Chondrocyte (in vitro differentiated cells): ENCODE data around the gene AUTS2. TPM values are rescaled to one million over a fixed set of nuclear protein-coding genes. Genes with fewer than 3 reads are reported as not detected.
A peak's percentile ranks its signal among the peaks of the same experiment; 100 is the strongest.

ENCODE experiments used
- DNase-seq: peaks from one replicate; pipeline ENCODE4 v3.0.0; 2021; ENCODE audit warnings: mixed read lengths, low spot score
- H3K27ac Mint-ChIP-seq: one replicate; pipeline ENCODE4 v1.8.0; 2021; ENCODE audit warnings: mild to moderate bottlenecking, moderate library complexity, mixed read lengths; ENCODE audit not compliant: unreplicated experiment
- H3K27me3 Mint-ChIP-seq: 2 replicates; pipeline ENCODE4 v1.8.0; 2021; ENCODE audit warnings: low read depth, mixed read lengths
- H3K36me3 Mint-ChIP-seq: 2 replicates; pipeline ENCODE4 v1.8.0; 2021; ENCODE audit warnings: low read depth, mixed read lengths
- H3K4me1 Mint-ChIP-seq: 2 replicates; pipeline ENCODE4 v1.8.0; 2021; ENCODE audit warnings: low read depth, mild to moderate bottlenecking, mixed read lengths
- H3K4me3 Mint-ChIP-seq: one replicate; pipeline ENCODE4 v1.8.0; 2021; ENCODE audit warnings: mild to moderate bottlenecking, moderate library complexity, mixed read lengths; ENCODE audit not compliant: unreplicated experiment
- H3K9me3 Mint-ChIP-seq: 2 replicates; pipeline ENCODE4 v1.8.0; 2021; ENCODE audit warnings: low read depth, mixed read lengths
- total RNA-seq: library from RNA; stranded (reverse); gene quantifications from 3 replicates; pipeline ENCODE4 v1.2.1, GENCODE V29; 2021
- TF ChIP-seq, protein P1 (sequence below): fragments of 200-600 bp; sonication (generic); IDR thresholded peaks from 2 replicates; pipeline ENCODE4 v1.5.0; 2021; ENCODE audit warnings: antibody characterized with exemption, mild to moderate bottlenecking, moderate library complexity

Gene AUTS2
- total RNA-seq, 1 donor from 2014 or later = 31.5 TPM

DNA sequence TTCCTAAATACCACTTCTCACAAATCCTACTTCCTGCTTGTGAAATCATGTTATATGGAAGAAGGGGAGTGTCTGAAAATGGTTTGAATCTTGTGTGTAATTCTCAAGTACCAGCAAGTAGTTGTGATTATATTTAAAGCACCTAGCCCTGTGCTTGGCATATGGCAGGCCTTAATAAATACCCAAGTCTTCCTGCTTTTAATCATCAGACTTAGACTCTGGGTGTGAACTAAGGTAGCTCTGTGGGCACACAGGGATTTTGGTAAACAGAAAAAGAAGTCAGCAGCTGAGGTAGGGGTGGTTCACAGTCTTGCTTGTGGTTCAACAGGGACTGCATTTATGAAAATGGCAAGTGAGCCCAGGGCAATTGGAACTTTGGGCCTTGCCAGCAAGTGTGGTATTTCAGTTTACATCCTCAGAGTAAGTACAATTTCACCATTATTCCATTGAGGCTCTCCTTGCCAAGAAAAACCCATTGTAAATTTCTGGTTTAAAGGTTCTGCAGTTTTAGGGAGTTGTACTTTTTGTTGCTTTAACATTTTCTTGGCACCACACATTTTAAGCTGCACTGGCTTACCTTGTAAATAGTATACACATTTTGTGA is 215.5 kb downstream of the AUTS2 start:
- Mint-ChIP-seq H3K4me3 (no peak overlapping the region), H3K27ac (no peak overlapping the region), H3K36me3 (no peaks in the 10 kb centered on the region), H3K27me3 (no peaks in the 10 kb centered on the region), H3K4me1 (peaks cover 51% of the 10 kb centered on the region), H3K9me3 (no peaks in the 10 kb centered on the region)
- TF ChIP-seq, protein P1, sequence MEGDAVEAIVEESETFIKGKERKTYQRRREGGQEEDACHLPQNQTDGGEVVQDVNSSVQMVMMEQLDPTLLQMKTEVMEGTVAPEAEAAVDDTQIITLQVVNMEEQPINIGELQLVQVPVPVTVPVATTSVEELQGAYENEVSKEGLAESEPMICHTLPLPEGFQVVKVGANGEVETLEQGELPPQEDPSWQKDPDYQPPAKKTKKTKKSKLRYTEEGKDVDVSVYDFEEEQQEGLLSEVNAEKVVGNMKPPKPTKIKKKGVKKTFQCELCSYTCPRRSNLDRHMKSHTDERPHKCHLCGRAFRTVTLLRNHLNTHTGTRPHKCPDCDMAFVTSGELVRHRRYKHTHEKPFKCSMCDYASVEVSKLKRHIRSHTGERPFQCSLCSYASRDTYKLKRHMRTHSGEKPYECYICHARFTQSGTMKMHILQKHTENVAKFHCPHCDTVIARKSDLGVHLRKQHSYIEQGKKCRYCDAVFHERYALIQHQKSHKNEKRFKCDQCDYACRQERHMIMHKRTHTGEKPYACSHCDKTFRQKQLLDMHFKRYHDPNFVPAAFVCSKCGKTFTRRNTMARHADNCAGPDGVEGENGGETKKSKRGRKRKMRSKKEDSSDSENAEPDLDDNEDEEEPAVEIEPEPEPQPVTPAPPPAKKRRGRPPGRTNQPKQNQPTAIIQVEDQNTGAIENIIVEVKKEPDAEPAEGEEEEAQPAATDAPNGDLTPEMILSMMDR = no peak
- DNase-seq = no peak

DNA sequence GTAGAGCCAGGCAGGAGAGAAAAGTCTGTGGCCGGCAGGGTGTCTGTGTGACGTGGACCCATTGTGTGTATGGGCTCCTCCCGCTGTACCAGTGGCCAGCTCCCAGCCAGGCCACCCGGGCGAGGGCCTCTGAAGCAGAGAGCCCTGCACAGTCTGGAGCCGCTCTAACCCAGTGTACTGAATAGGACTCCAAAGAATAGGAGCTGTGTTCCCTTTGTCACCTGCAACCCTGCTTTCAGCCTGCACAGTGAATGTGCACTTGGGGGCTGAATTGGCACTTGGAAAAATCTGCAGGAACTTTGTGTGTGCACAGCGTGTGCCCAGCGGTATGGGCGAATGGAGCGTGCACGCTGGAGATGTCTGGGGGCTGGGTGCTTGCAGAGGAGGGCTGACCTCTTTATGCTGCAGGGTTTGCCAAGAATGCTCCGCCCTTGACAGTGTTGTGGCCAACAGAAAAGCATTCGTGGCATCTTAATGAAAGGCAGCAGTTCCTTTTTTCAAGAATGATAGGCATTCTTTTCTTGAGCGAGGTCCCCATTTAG is 216.2 kb downstream of the AUTS2 start:
- H3K4me3 Mint-ChIP-seq = no peak overlapping the region
- peak overlapping the region; percentile 71 for H3K27ac Mint-ChIP-seq
- peaks cover 51% of the 10 kb centered on the region for H3K4me1 Mint-ChIP-seq
- no peaks in the 10 kb centered on the region for H3K27me3 Mint-ChIP-seq
- DNase-seq = no peak
- TF ChIP-seq, protein P1 = no peak
- H3K9me3 Mint-ChIP-seq = no peaks in the 10 kb centered on the region
- H3K36me3 Mint-ChIP-seq = no peaks in the 10 kb centered on the region

DNA sequence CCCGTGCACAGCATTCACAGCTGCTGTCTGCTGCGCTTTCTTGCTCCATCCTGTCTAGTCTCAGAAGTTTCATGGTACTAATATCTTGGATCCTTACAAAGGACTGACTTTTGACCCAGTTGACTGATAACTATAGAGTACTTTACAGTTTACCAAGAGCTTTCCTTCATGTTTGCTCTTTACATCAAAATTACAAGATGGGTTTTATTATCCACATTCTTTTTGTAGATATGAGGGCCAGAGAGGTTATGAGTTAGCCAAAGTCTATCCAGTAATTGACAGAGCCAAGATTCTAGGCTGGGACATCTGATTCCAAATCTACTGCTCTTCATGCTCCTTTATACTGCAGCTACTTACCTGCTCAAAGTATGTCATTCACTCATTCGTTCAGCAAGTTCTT is 218.2 kb downstream of the AUTS2 start:
- DNase-seq = no peak
- Mint-ChIP-seq H3K9me3 (no peaks in the 10 kb centered on the region), H3K27ac (no peak overlapping the region), H3K4me3 (no peak overlapping the region), H3K4me1 (peaks cover 51% of the 10 kb centered on the region), H3K36me3 (no peaks in the 10 kb centered on the region), H3K27me3 (no peaks in the 10 kb centered on the region)
- TF ChIP-seq, protein P1 = no peak

DNA sequence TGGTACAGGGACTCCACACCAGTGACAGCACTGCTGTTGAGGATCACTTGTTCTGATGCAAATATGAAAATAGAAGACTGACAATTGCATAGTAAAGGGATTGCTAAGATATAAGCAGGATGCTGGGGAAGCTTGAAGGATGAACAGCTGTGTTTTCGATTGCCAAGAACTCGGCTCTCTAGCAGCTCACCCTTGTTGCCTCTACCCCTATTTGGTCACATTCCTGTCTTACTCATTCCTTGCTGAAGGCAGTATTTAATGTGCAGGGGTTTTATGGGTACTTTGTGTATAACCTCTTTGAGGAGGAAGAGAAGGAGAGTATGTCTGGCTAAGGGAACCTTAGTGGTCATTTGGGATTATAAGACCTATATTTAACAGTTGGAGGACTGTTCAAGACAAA is 218.8 kb downstream of the AUTS2 start:
- TF ChIP-seq, protein P1 = no peak
- no peaks in the 10 kb centered on the region for H3K27me3 Mint-ChIP-seq
- H3K4me3 Mint-ChIP-seq = no peak overlapping the region
- no peaks in the 10 kb centered on the region for H3K9me3 Mint-ChIP-seq
- H3K27ac Mint-ChIP-seq = peak overlapping the region; percentile 76
- peaks cover 54% of the 10 kb centered on the region for H3K4me1 Mint-ChIP-seq
- DNase-seq = no peak
- H3K36me3 Mint-ChIP-seq = no peaks in the 10 kb centered on the region

DNA sequence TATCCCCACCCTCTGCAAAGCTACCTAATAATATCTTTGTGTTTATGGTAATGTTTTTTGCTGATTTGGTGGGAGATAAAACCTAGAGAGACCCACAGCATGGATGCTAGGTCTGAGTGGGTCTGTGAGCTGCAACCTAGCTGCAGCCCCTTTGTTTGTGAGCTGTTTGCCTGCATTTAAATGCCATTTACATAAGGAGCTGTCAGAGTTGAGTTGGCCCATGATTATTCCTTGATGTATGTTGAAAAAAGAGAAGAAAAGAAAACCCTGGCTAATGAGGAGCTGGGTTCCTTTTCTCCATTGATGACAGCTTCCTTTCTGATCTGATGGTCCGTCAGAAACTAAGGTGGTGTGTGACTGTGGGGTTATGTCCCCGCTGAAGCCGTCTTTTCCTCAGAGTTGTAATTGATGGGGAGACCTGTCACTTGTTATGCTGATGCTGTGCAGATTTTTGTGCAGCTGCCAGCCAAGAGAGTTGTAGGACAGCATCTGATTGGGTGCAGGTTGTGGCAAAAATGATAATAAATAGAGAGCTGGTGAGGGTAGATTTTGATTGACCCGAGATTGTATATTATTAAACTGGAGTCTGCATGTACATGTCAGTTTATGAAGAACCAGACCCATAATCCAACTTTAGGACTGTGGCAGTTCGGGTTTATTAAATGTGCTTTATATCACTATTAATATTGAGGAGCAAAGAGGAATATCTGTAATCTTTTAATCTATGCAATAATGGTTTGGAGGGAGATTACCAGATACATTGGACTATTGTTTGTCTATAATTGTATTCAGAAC is 219.8 kb downstream of the AUTS2 start:
- H3K27ac Mint-ChIP-seq = no peak overlapping the region
- DNase-seq = no peak
- H3K9me3 Mint-ChIP-seq = no peaks in the 10 kb centered on the region
- TF ChIP-seq, protein P1 = no peak
- H3K4me3 Mint-ChIP-seq = no peak overlapping the region
- H3K36me3 Mint-ChIP-seq = no peaks in the 10 kb centered on the region
- H3K4me1 Mint-ChIP-seq = peaks cover 58% of the 10 kb centered on the region
- H3K27me3 Mint-ChIP-seq = no peaks in the 10 kb centered on the region
